H9 (cell line): ENCODE results near the gene SRRM2. TPM values are rescaled to one million over a fixed set of nuclear protein-coding genes. Genes with fewer than 3 reads are reported as not detected.

ENCODE experiments used
- DNase-seq: peaks from one replicate; pipeline ENCODE4 v3.0.0-alpha.2; 2017
- H2AFZ ChIP-seq: one replicate; pipeline ENCODE4 v1.6.1; 2013; ENCODE audit warnings: mild to moderate bottlenecking, low read length, control low read depth, moderate library complexity
- H2AK5ac ChIP-seq: 2 replicates; pipeline ENCODE4 v1.6.1; 2013; ENCODE audit warnings: low read length, control low read depth, mixed read lengths; ENCODE audit not compliant: insufficient read length
- H2BK120ac ChIP-seq: one replicate; pipeline ENCODE4 v1.6.1; 2013; ENCODE audit warnings: low read depth, mild to moderate bottlenecking, low read length, control low read depth, inconsistent platforms; ENCODE audit not compliant: poor library complexity, severe bottlenecking
- H2BK12ac ChIP-seq: 2 replicates; pipeline ENCODE4 v1.6.1; 2013; ENCODE audit warnings: low read length, control low read depth, mixed read lengths, low read depth; ENCODE audit not compliant: insufficient read length
- H2BK15ac ChIP-seq: 2 replicates; pipeline ENCODE4 v1.6.1; 2013; ENCODE audit warnings: low read depth, low read length, control low read depth
- H2BK20ac ChIP-seq: one replicate; pipeline ENCODE4 v1.6.1; 2013; ENCODE audit warnings: low read depth, mild to moderate bottlenecking, low read length, control low read depth, inconsistent platforms; ENCODE audit not compliant: poor library complexity, severe bottlenecking
- H2BK5ac ChIP-seq: 2 replicates; pipeline ENCODE4 v1.6.1; 2013; ENCODE audit warnings: low read length, control low read depth, mixed read lengths; ENCODE audit not compliant: insufficient read length
- H3K14ac ChIP-seq: 2 replicates; pipeline ENCODE4 v1.6.1; 2013; ENCODE audit warnings: low read length, control low read depth; ENCODE audit not compliant: insufficient read depth
- H3K18ac ChIP-seq: 2 replicates; pipeline ENCODE4 v1.6.1; 2013; ENCODE audit warnings: low read depth, mild to moderate bottlenecking, mixed read lengths, low read length, control low read depth; ENCODE audit not compliant: insufficient read length
- H3K23ac ChIP-seq: 2 replicates; pipeline ENCODE4 v1.6.1; 2013; ENCODE audit warnings: low read length, control low read depth, mixed read lengths, low read depth; ENCODE audit not compliant: insufficient read length
- H3K23me2 ChIP-seq: 2 replicates; pipeline ENCODE4 v1.6.1; 2013; ENCODE audit warnings: low read depth, mild to moderate bottlenecking, mixed read lengths, low read length, control low read depth; ENCODE audit not compliant: insufficient read length, poor library complexity, severe bottlenecking
- H3K27ac ChIP-seq: 2 replicates; pipeline ENCODE4 v1.5.1; 2013; ENCODE audit warnings: low read length, control low read depth, mixed read lengths, low read depth; ENCODE audit not compliant: insufficient read length
- H3K27me3 ChIP-seq: 2 replicates; pipeline ENCODE4 v1.6.1; 2013; ENCODE audit warnings: low read length, control low read depth, inconsistent platforms; ENCODE audit not compliant: insufficient read depth
- H3K4ac ChIP-seq: 2 replicates; pipeline ENCODE4 v1.6.1; 2013; ENCODE audit warnings: low read depth, mild to moderate bottlenecking, control low read depth, inconsistent platforms, low read length, moderate library complexity
- H3K4me1 ChIP-seq: 2 replicates; pipeline ENCODE4 v1.6.1; 2013; ENCODE audit warnings: low read length, control low read depth, inconsistent platforms; ENCODE audit not compliant: insufficient read depth
- H3K4me2 ChIP-seq: 2 replicates; pipeline ENCODE4 v1.6.1; 2013; ENCODE audit warnings: low read length, control low read depth, mixed read lengths; ENCODE audit not compliant: insufficient read length, insufficient read depth
- H3K56ac ChIP-seq: 2 replicates; pipeline ENCODE4 v1.6.1; 2013; ENCODE audit warnings: low read depth, mild to moderate bottlenecking, mixed read lengths, low read length, control low read depth; ENCODE audit not compliant: insufficient read length
- H3K79me1 ChIP-seq: 2 replicates; pipeline ENCODE4 v1.6.1; 2013; ENCODE audit warnings: low read depth, mild to moderate bottlenecking, moderate library complexity, low read length, control low read depth, inconsistent platforms; ENCODE audit not compliant: insufficient read depth, poor library complexity, severe bottlenecking
- H3K79me2 ChIP-seq: 2 replicates; pipeline ENCODE4 v1.6.1; 2013; ENCODE audit warnings: low read length, control low read depth, inconsistent platforms; ENCODE audit not compliant: insufficient read depth
- H3K9ac ChIP-seq: 2 replicates; pipeline ENCODE4 v1.6.1; 2013; ENCODE audit warnings: low read length, control low read depth, mixed read lengths; ENCODE audit not compliant: insufficient read length; ENCODE audit errors: extremely low read depth
- H3K9me3 ChIP-seq: one replicate; pipeline ENCODE4 v1.6.1; 2013; ENCODE audit warnings: low read depth, low read length, inconsistent platforms; ENCODE audit not compliant: control insufficient read depth
- H3T11ph ChIP-seq: one replicate; pipeline ENCODE4 v1.6.1; 2013; ENCODE audit warnings: mild to moderate bottlenecking, low read length, control low read depth, inconsistent platforms
- H4K20me1 ChIP-seq: one replicate; pipeline ENCODE4 v1.6.1; 2013; ENCODE audit not compliant: control insufficient read depth, insufficient read length, insufficient read depth
- H4K5ac ChIP-seq: 2 replicates; pipeline ENCODE4 v1.6.1; 2013; ENCODE audit warnings: low read depth, mild to moderate bottlenecking, mixed read lengths, low read length, control low read depth; ENCODE audit not compliant: insufficient read length
- H4K8ac ChIP-seq: replicated peaks from 2 replicates; pipeline ENCODE4 v1.6.1; 2013; ENCODE audit warnings: low read length, control low read depth, mixed read lengths, low read depth; ENCODE audit not compliant: insufficient read length
- H4K91ac ChIP-seq: 2 replicates; pipeline ENCODE4 v1.6.1; 2013; ENCODE audit warnings: low read depth, mild to moderate bottlenecking, moderate library complexity, mixed read lengths, low read length, control low read depth; ENCODE audit not compliant: insufficient read length
- H3K27ac Mint-ChIP-seq, 3 experiments: 2 replicates in 2 of 3; 3 replicates in 1 of 3; pipeline ENCODE4 v1.8.0; 2020 to 2021; ENCODE audit warnings: mixed read lengths in 3 of 3, mild to moderate bottlenecking in 1 of 3, moderate library complexity in 1 of 3
- H3K27me3 Mint-ChIP-seq: 2 replicates; pipeline ENCODE4 v1.8.0; 2021; ENCODE audit warnings: low read depth, mild to moderate bottlenecking, moderate library complexity, mixed read lengths
- H3K36me3 Mint-ChIP-seq, 3 experiments: 2 replicates in 2 of 3; 3 replicates in 1 of 3; pipeline ENCODE4 v1.8.0; 2020 to 2021; ENCODE audit warnings: low read depth in 3 of 3, mixed read lengths in 3 of 3; ENCODE audit not compliant: insufficient read depth in 1 of 3
- H3K4me1 Mint-ChIP-seq, 2 experiments: 2 replicates each; pipeline ENCODE4 v1.8.0; 2020; ENCODE audit warnings: mixed read lengths in 2 of 2
- H3K4me3 Mint-ChIP-seq, 2 experiments: 2 replicates in 1 of 2; 3 replicates in 1 of 2; pipeline ENCODE4 v1.8.0; 2020 to 2021; ENCODE audit warnings: mild to moderate bottlenecking in 2 of 2, mixed read lengths in 2 of 2, moderate library complexity in 1 of 2
- H3K9me3 Mint-ChIP-seq, 2 experiments: 2 replicates in 1 of 2; 3 replicates in 1 of 2; pipeline ENCODE4 v1.8.0; 2020; ENCODE audit warnings: mild to moderate bottlenecking in 2 of 2, mixed read lengths in 2 of 2, moderate library complexity in 1 of 2
- CTCF ChIP-seq: fragments of 200-600 bp; sonication (generic); conservative IDR thresholded peaks from 3 replicates; pipeline ENCODE4 v1.8.0; 2021; ENCODE audit warnings: antibody characterized with exemption, mild to moderate bottlenecking
- WGBS: extraction: QIAGEN DNeasy Blood & Tissue Kit; methylation state at CpG from one replicate; pipeline ENCODE4 v1.1.7; 2013; ENCODE audit warnings: missing lambda C conversion rate, low lambda C conversion rate, mixed read lengths; ENCODE audit not compliant: insufficient read length; ENCODE audit errors: extremely low coverage; 5-methylcytosine and 5-hydroxymethylcytosine counted together
- total RNA-seq: library from RNA; stranded (reverse); gene quantifications from 2 replicates; pipeline ENCODE4 v1.2.1, GENCODE V29; 2021

Gene SRRM2
- total RNA-seq, 1 experiment from 2014 or later, result 694 TPM

- H3K27me3 Mint-ChIP-seq, result peaks cover 30% of the 10 kb centered on the region
- H3K27ac Mint-ChIP-seq, result no peak overlapping the region
- H2AK5ac ChIP-seq, result no peak overlapping the region
- H3K36me3 Mint-ChIP-seq, result no peaks in the 10 kb centered on the region
- H3K4me1 ChIP-seq, result no peaks in the 10 kb centered on the region
- no peak overlapping the region for H2AFZ ChIP-seq
- H3K56ac ChIP-seq, result no peak overlapping the region
- H3K23ac ChIP-seq, result no peak overlapping the region
- H4K5ac ChIP-seq, result no peak overlapping the region
- H3K9ac ChIP-seq, result no peak overlapping the region
- H2BK20ac ChIP-seq, result no peak overlapping the region
- no peak overlapping the region for H3T11ph ChIP-seq
- no peaks in the 10 kb centered on the region for H3K23me2 ChIP-seq
- H3K79me1 ChIP-seq, result no peaks in the 10 kb centered on the region
- H4K91ac ChIP-seq, result no peak overlapping the region
- no CpG with 5 or more reads among the region's 7 CpGs for WGBS
- H3K14ac ChIP-seq, result no peak overlapping the region
- TF ChIP-seq CTCF, result no peak
- H3K27me3 ChIP-seq, result no peaks in the 10 kb centered on the region
- H3K4me1 Mint-ChIP-seq, result peaks cover 2 to 17% of the 10 kb centered on the region in 2 experiments; a peak in 2 of 4 replicates
- no peaks in the 10 kb centered on the region for H4K20me1 ChIP-seq
- no peak overlapping the region for H4K8ac ChIP-seq
- no peaks in the 10 kb centered on the region for H3K9me3 ChIP-seq
- H2BK12ac ChIP-seq, result no peak overlapping the region
- no peaks in the 10 kb centered on the region; the same call in 1 of the 2 replicates for H3K79me2 ChIP-seq
- no peak overlapping the region for H3K27ac ChIP-seq
- no peak overlapping the region for H2BK120ac ChIP-seq
- DNase-seq, result no peak
- no peak overlapping the region for H2BK15ac ChIP-seq
- H3K9me3 Mint-ChIP-seq, result no peaks in the 10 kb centered on the region
- no peak overlapping the region for H2BK5ac ChIP-seq
- H3K4ac ChIP-seq, result no peak overlapping the region
- no peak overlapping the region for H3K4me3 Mint-ChIP-seq
- no peak overlapping the region for H3K4me2 ChIP-seq
- H3K18ac ChIP-seq, result no peak overlapping the region
Observed at GRCh38 chr16:2787961-2788360, 35.5 kb downstream of the SRRM2 start.
